Esophagus muscularis mucosa (tissue), 4 donors: ENCODE data around the gene NRP1.

Experiments used
- CTCF ChIP-seq, 3 experiments: fragments of 200-600 bp in 2 of 3; fragments of 450-650 bp in 1 of 3; sonication (generic) in 2 of 3; IDR thresholded peaks; one replicate each; pipeline ENCODE4 v1.5.1; 2017 to 2019; ENCODE audit warnings: antibody characterized with exemption in 3 of 3, mild to moderate bottlenecking in 2 of 3, moderate library complexity in 1 of 3
- EP300 ChIP-seq: sonication (generic); formaldehyde crosslinking; IDR thresholded peaks from one replicate; pipeline ENCODE4 v1.6.1; 2017; ENCODE audit warnings: antibody characterized with exemption
- POLR2A ChIP-seq: fragments of 450-650 bp; IDR thresholded peaks from one replicate; pipeline ENCODE4 v1.6.1; 2017; ENCODE audit warnings: antibody characterized with exemption, moderate library complexity, mild to moderate bottlenecking, low read depth
- POLR2AphosphoS5 ChIP-seq, 2 donors: sonication (generic); formaldehyde crosslinking; IDR thresholded peaks; one replicate each; pipeline ENCODE4 v1.6.1; 2017; ENCODE audit warnings: antibody characterized with exemption in 2 of 2

GRCh38 chr10:33295851-33296250 is 38.6 kb downstream of the NRP1 start:
- TF ChIP-seq POLR2A (no peak), CTCF (IDR thresholded peaks at IDR 0.05) (no peak), POLR2AphosphoS5 (IDR thresholded peaks at IDR 0.05) (no peak), EP300 (no peak)
